Liver (tissue), 3 donors: Measurements from ENCODE around the gene PAPOLB.

Experiments used
- ATF3 ChIP-seq: IDR thresholded peaks from 2 replicates; pipeline ENCODE4 v1.6.1; 2016; ENCODE audit warnings: antibody characterized with exemption
- CTCF ChIP-seq: fragments of 150-350 bp; IDR thresholded peaks from 2 replicates; pipeline ENCODE4 v1.5.1; 2017; ENCODE audit warnings: improper control_type of control experiment, low read depth, low read length; ENCODE audit not compliant: missing input control
- FOXA1 ChIP-seq: IDR thresholded peaks from 2 replicates; pipeline ENCODE4 v1.6.1; 2016; ENCODE audit warnings: antibody characterized with exemption
- GABPA ChIP-seq, 2 donors: IDR thresholded peaks in 1 of 2; conservative IDR thresholded peaks in 1 of 2; 2 replicates each; pipeline ENCODE4 v1.6.1; 2016; ENCODE audit warnings: antibody characterized with exemption in 2 of 2, mild to moderate bottlenecking in 1 of 2, moderate library complexity in 1 of 2
- JUND ChIP-seq, 2 donors: IDR thresholded peaks; 2 replicates each; pipeline ENCODE4 v1.6.1; 2016; ENCODE audit warnings: antibody characterized with exemption in 2 of 2
- MAX ChIP-seq: IDR thresholded peaks from 2 replicates; pipeline ENCODE4 v1.6.1; 2016; ENCODE audit warnings: antibody characterized with exemption
- NR2F2 ChIP-seq: IDR thresholded peaks from 2 replicates; pipeline ENCODE4 v1.6.1; 2016; ENCODE audit warnings: antibody characterized with exemption
- RAD21 ChIP-seq, 2 donors: IDR thresholded peaks; 2 replicates each; pipeline ENCODE4 v1.6.1; 2016; ENCODE audit warnings: antibody characterized with exemption in 2 of 2, mild to moderate bottlenecking in 2 of 2
- REST ChIP-seq: IDR thresholded peaks from 2 replicates; pipeline ENCODE4 v1.6.1; 2016; ENCODE audit warnings: antibody characterized with exemption, mild to moderate bottlenecking
- RXRA ChIP-seq, 2 donors: IDR thresholded peaks; 2 replicates each; pipeline ENCODE4 v1.6.1; 2017 to 2018; ENCODE audit warnings: antibody characterized with exemption in 2 of 2, mild to moderate bottlenecking in 1 of 2
- SP1 ChIP-seq: IDR thresholded peaks from 2 replicates; pipeline ENCODE4 v1.6.1; 2018; ENCODE audit warnings: antibody characterized with exemption, mild to moderate bottlenecking
- TAF1 ChIP-seq: conservative IDR thresholded peaks from 2 replicates; pipeline ENCODE4 v1.6.1; 2016; ENCODE audit warnings: antibody characterized with exemption, mild to moderate bottlenecking
- YY1 ChIP-seq: IDR thresholded peaks from 2 replicates; pipeline ENCODE4 v1.6.1; 2016; ENCODE audit warnings: antibody characterized with exemption, mild to moderate bottlenecking
- donor health status: healthy.
- donor health status: healthy.

- TF ChIP-seq CTCF (no peak), MAX (no peak), SP1 (no peak), FOXA1 (no peak), RAD21 (IDR thresholded peaks at IDR 0.05) (no peak), TAF1 (no peak), RXRA (IDR thresholded peaks at IDR 0.05) (no peak), GABPA (IDR thresholded peaks at IDR 0.05 in 1 of 2, conservative IDR thresholded peaks at IDR 0.05 in 1 of 2) (no peak), REST (no peak), YY1 (no peak), ATF3 (no peak), NR2F2 (no peak), JUND (IDR thresholded peaks at IDR 0.05) (no peak)
Measured at GRCh38 chr7:4833176-4833575, 28.7 kb downstream of the PAPOLB start.
